NCI-H1417 treated with DMSO at 0.1 percent for 48 hours (cell line): Measurements from ENCODE around the gene SPATA13.
"Not testable (repeated sequence)": the region's sequence is repeated elsewhere in the genome, so short reads cannot be mapped to it uniquely, and the experiment has no call there.

ENCODE experiments used
- DNase-seq: peaks from one replicate; lab custom pipeline; 2025; lab: John Stamatoyannopoulos, UW

SPATA13 gene

DNA sequence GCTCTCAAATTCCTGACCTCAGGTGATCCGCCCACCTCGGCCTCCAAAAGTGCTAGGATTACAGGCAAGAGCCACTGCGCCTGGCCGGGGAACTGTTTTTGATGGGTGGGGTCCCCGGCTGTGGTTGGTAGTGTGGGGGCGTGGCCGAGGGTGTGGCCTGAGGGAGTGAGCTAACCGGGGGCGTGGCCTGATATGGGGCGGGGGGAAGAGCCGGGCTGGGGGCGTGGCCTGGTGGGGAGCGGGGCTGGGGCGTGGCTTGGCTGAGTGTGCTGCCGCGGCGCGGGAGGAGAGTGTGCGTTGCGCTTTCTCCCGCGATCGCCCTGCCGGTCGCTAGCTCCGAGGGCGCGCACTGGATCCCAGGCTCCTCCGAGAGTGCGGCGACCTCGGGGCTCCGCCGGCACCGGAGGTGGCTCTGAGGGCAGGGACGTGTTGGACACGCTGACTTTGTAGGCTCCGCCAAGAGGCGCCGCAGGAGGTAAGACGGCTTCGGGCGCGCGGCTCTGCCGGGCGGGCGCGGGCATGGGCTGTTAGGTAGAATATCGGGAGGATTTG lies at the start of gene SPATA13:
TSS of gene SPATA13 (plus strand) at position 263 of the 552 bp plus-strand sequence. CDS start 62,210 bp downstream, outside the sequence.
- peak; percentile 40 for DNase-seq

DNA sequence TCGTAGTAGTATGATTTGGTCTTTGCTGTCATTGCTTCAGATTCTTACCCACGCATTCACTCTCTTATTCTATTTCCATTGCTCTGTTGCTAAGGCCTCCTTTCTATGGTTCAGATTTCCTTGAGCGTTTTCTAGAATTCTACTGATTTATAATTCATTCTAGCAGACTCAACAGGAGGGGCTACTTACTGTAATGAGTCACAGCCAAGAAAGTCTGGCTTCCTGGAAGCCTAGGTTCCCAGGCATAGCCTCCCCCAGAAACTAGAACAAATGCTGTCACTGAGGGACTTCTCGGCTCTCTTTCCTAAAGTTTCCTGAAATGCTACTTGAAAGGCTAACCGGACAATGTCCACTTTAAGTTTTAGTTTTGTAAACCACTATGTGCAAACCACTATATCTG lies 47.7 kb upstream of the SPATA13 start:
- DNase-seq = no peak

DNA sequence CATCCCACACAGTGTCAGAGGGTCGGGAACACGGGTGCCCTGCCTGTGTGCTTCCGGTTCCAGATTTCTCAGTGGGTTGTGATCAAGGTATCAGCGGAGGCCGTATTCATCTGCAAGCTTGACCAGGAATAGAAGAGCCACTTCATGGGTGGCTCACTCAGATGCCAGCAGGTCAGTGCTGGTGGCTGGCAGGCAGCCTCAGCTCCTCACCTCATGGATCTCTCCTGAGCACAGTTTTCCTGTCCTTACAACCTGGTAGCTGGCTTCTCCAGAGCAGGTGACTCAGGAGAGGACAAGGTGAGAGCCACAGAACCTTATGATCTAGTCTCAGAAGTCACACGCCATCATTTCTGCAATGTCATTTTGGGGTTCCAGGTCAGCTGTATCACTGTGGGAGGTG lies 44.8 kb upstream of the SPATA13 start:
- no peak for DNase-seq

DNA sequence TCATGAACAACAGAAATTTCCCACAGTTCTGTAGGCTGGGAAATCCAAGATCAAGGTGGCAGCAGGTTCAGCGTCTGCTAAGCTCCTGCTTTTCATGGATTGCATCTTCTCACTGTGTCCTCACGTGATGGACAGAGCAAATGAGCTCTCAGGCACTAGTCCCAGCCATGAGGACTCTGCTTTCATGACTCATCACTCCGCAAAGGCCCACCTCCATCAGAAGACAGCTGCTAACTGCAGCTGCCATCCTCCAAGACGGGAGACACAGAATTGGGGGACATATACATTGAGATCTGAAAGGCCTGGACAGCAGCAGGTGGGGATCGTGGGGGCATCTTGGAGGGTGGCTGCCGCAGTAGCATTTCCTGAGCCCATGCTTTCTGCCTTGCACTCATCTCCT lies 44.4 kb upstream of the SPATA13 start:
- no peak for DNase-seq

DNA sequence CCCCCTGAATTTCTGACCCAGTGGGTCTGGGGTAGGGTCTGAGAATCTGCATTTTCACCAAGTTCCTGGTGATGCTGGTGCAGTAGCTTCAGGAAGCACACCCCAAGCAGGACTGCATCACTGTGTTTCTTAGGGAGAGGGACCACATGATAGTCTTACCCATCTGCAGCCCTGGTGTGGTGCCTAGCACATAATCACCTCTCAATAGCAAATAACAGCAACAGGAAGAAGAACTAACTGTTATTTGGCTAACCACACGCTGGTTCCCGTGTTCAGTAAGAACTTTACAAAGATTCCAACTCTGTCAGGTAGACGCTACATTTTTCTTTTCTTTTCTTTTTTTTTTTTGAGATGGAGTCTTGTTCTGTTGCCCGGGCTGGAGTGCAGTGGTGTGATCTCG lies 41.9 kb upstream of the SPATA13 start:
- no peak for DNase-seq

DNA sequence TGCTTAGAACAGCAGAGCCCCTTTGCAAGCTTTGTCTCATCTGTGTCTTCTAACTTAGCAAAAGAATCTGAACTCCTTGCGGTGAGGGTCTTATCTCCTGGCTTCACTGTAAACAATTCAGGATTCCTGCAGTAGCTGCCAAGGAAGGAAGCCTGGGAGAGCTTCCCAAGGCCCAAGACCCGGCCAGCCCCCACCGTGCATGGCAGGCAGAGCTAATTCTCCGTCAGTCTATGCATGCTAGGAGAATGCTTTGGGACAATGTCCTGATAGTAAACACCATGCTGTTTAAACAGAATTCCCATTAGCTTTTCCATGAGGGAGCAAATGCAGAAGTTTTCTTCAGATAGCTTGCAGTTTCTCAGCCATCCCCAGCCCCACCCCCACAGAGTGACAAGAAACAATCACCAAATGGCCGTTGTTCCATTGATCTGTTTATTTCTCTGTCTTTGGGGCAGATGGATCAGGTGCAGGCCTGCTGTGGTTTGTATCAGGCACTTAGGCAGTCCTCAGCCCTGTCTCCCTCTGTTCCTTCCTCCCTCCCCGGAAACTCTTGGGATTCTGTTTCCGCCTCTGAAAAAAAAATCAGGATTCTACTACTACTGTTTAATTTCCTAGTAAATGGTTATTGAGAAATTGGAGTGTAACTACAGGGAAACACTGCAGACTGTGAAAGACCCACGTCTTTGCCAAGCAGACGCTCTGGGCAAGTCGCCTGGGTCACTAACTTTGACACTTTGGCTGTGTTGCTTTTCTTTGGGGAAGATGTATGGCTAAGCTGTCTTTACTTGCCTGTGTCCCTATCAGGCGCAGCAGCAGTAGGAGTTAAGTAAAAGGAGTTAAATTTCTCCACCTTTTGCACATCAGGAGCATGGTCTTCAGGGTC lies 40.7 kb upstream of the SPATA13 start:
- no peak for DNase-seq

DNA sequence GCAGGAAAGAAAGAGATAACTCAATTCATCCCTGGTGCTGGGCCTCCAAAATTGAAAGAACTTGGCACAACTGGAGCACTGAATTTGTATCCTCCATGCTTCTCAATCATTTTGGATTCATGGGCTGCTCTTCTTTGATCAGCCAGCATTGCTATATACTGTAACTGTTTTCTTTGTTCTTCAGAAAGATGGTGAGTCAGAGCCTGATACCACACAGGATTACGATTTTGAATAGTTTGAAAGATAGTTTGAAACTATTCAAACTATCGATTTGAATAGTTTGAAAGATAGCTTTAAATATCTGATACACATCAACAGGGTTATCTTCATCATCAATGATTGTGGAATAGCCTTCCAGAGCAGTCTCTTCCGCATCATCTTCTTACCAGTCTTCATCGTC lies 38.5 kb upstream of the SPATA13 start:
- DNase-seq = not testable (repeated sequence)

DNA sequence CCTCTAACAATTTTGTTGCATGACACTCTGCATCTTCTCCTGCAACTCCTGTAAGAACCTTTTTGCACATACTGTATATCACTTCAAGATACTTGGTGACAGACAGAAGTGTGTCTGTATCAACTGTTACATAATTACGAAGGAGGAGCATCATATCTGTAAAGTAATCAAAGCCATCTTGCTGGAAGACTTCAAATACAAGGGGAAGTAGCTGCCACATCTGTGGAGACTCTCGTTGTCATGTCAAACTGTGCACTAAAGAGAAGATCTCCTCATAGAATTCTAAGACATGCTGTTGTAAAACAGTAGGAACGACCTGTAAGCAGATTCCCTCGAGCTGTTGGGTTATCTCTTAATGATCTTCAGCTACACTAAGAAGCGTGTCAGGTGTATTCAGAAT lies 38.0 kb upstream of the SPATA13 start:
- DNase-seq = no peak

DNA sequence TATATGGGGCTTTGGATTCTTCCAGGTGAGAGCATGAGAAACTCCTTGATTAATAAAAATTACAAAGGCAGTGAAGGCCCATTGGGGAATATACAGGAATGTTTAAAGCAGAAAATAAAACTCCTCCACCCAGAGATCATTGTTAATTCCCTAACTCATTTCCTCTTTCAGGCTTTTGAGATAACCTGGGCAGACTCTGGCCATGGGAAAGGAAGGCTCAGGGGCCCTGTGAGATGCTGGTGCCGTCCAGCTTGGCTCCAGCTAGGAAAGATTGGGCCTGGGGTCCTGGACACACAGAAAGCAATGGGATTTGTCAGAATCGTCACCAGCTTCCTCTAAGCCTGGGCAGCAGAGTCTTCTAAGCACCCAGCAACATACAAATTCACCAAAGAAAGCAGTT lies 36.8 kb upstream of the SPATA13 start:
- no peak for DNase-seq

DNA sequence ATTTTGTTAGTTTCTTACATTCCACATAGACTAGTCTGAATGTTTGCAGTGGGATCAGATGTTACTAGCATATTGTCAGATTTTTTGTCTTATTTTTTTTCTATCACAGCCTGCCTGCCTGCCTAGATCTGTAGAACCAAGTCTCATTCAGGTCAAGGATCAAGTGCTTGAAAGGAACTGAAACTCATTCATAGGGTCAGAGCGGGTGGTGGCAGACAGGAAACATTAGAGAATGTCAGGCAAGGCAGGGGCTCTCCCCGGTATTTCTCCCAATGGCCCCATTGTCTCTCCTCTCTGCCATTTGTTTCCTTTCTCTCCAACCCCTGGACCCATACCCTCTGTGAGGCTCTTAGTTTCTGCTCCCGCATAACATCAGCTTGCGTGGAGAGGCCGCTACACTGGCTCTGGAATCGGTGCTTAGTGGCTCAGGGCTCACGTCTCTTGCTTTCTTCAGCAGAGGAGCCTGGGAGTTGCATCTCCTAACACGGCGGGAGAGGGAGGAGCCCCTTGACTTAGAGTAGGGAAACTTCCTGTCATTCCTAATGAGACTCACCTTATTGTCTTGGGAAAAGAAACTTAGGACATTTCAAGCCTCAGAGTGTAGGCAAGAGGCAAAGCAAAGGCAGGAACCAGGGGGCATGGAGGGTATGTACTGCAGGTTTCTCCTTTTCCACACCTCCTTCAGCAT lies 35.6 kb upstream of the SPATA13 start:
- no peak for DNase-seq

DNA sequence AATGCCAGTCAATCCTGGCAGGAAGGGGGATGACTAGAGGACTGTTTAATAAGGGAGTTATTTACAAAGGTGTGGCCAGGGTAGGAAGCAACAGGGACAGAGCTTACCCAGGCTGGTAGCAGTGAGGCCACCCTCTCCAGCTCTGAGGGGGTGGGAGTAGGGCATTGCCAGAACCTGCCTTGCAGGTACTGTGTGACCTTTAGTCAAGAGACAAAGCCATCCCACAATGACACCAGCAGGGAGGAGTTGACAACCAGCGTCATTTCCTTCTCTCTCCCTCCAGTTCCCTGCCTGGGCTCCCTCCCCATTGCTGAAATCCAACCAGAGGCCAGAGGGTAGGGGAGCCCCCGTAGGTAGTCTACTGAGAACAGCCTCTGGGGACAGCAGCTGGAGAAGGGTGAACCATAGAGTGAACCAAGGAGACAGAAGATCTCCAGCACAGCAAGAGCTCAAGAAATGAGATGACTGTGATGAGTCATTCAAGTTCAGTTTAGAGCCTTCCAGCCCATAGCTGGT lies 33.3 kb upstream of the SPATA13 start:
- DNase-seq = no peak

DNA sequence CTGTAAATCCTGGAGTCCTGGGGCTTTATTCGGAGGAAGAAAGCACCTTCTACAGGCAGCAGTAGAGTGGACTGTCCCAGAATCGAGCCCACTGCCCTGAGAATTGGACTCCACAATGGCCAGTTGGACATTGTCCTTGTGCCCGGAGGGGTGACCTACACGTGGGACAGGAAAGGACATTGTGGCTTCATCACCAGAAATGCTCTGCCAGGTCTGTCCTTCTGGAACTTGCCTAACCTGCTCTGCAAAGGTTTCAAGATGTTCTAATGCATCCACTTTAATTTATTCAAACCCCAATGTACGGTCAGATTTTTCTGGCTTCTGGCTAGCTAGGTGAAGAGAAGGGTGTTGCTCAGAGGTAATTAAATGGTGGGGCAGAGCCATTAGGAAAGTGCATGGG lies 32.4 kb upstream of the SPATA13 start:
- DNase-seq = no peak

DNA sequence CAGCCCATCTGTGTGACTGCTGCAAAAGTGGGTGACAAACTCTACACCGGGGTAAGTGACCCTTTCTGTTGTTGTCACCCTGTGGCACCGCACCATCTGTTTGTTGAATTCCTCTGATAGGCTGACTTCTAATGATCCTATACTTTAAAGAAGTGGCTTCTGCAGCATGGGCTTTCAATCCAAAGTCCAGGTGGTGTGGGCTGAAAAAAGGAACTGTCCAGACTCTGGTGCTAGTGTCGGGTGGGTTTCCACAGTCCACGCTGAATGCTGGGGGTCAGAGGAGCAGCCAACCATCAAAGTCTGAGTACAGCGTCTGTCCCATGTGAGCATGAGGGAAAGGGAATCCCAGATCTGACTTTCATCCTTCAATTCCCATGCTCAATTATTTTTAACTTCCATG lies 31.6 kb upstream of the SPATA13 start:
- no peak for DNase-seq

DNA sequence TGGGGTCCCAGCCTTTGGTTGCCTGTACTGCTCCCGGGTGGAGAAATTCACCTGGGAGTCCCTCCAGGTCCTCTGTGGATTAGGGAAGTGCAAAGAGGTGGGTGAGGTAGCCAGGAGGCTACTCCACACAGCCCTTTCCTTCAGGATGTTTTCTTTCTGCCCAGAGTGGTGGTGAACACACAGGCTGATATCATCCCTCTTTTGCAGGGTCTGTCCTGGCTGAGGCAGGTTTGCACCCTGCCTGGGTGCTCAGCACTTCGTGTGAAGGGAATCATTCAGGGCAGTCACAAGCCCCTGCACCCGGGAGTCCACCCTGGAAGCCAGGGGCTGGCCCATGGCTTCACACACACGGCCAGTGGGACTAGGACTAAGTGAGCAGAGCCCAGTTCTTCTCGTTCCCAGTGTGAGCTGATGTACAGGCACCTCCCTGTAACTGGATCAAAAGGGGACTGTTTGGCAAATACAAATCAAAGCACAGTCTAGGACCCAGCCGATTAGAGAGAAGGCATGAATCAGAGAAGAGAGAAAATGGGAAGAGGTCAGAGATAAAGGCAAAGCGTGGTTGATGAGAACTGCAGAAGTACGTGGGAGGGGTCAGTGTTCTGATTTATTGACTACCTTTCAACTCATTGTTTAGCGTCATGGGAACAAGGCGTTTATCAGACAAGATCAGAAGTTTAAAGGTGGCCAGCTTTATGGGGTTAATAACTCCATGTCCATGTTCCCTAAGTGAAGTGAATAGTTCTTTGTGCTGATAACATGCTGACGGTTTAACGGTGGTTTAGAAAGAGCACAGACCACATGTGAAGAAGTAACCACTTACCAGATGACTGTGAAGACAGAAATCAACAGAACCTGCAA lies 30.4 kb upstream of the SPATA13 start:
- DNase-seq = no peak

DNA sequence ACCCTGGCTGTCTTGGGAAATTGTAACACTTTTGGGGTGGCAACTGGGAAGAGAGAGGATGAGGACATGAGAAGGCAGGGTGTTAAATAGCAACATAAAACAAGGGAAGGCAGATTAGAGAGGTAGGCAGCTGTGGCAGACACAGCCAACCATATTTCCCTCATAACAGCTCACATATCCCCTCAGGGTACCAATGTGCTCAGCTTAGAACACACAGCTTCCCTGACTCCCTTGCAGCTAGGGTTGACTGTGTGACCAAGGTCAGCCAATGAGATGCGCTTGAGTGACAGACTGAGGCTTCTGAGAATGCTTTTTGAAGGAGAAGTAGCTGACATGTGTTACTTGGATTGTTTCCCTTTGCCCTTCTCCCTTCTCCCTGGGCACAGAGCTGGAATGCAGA lies 28.8 kb upstream of the SPATA13 start:
- DNase-seq = no peak

DNA sequence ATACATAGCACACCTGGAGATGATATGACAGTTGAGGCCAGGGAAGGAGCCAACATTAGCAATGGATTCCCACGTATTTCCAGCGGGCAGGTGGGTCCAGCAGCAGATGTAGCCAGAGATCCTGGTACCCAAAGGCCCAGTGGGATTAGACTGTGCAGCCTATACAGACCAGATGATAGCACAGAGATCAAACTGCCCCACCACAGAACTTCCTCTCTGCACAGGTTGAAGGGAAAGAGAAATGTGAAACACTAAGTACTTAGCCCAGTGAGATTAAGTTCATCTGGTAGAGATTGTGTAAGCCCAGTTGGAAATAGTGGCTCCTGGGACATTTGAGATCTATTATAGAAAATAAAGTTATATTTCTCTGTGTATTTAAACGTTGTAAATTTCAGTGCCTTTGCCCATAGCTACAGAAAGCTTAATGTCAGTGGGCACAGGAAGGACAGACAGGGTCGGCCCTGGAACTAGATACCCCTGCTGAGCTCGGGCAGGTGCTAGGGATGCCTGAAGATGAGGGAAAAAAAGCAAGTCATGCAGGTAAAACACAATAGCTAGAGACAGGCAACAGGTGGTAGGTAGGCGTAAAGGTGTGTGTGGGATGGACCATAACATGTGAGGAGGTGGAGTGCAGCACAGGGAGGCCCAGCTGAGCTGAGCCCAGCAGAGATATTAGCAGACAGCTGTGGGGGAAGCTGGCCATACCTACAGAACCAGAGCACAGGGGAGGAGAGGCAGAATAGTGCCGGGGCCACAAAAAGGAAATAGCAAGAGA lies 27.3 kb upstream of the SPATA13 start:
- no peak for DNase-seq

DNA sequence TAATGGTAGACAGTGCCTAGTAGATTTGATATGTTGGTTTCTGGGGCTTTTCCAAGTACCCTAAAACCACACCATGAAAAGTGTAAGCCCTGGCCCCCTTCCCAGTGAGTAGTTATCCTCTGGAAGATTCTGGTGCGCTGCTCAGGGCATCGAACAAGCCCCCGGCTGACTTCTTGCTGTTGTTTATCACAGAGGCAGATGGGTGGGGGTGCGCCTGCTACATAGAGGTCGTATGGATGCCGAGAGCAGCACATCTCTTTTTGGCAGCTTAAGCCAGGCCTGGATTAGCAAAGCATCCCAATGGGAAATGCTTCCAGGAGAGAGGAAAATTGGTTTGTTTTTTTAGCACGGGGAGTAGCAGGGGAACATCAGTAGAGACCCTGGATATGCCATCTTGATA lies 26.3 kb upstream of the SPATA13 start:
- DNase-seq = no peak

DNA sequence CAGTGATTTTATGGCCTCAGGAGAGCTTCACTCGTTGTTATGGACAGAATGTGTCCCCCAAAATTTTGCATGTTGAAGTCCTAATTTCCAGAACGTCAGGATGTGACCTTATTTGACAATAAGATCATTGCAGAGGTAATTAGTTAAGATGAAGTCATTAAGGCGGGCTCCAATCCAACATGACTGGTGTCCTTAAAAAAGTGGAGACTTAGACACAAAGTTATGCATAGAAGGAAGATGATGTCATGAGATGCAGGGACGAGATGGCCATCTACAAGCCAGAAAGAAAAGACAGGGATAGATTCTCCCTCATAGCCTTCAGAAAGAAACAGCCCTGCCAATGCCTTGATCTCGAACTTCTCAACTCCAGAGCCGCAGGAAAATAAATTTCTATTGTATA lies 25.8 kb upstream of the SPATA13 start:
- no peak for DNase-seq

DNA sequence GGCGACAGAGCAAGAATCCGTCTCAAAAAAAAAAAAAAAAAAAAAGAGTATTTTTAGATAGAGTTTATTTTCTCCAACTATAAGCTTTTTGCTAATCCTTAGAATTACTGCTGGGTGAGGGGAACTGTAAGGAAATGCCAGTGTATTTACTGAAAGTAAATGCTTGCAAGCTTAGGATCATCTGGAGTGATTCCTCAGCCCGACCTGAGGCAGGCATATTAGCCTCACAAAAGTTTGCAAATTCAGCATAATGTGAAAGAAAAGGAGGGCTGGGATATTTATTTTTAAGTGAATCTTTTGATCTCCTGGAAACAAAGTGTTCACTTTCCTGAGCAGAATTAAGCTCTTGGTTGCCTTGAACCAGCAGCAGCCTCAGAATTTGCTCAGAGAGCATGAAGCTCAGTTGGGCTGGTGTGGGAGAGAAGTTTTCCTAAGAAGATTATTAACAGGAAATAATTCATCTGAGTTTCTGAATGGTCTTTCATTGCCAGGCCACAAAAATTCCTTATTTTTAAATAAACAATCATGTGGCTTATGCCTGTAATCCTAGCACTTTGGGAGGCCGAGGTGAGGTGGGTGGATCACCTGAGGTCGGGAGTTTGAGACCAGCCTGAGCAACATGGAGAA lies 24.7 kb upstream of the SPATA13 start:
- DNase-seq = no peak

DNA sequence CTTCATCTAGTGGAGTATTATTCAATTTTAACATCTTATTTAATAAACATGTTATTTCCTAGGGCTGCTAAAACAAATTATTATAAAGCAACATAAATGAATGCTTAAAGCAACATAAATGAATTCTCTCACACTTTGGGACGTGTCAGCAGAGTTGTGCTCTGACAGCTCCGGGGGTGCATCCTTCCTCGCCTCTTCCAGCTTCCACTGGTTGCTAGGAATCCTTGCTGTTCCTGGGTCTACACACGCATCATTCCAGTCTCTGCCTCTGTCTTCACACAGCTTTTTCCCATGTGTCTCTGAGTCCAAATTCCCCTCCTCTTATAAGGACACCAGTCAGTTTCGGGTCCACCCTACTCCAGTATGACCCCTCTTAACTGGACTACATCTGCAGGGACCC lies 21.6 kb upstream of the SPATA13 start:
- DNase-seq = no peak
